ENCODE measurements around the gene ARHGAP10.

Gene ARHGAP10

GRCh38 chr4:148109216-148109615 lies 377.3 kb downstream of the ARHGAP10 start:
- no peak for DNase-seq

- no peak for DNase-seq
These were observed 378.3 kb downstream of the ARHGAP10 start for GRCh38 chr4:148110169-148110568.

GRCh38 chr4:148112231-148112982 lies 380.5 kb downstream of the ARHGAP10 start:
- no peak for DNase-seq

- DNase-seq, result no peak
These were observed 382.5 kb downstream of the ARHGAP10 start for GRCh38 chr4:148114436-148114835.

GRCh38 chr4:148116264-148116663 lies 384.4 kb downstream of the ARHGAP10 start:
- peak; percentile 81 to 96 for DNase-seq

- no peak for DNase-seq
These were observed 385.1 kb downstream of the ARHGAP10 start for GRCh38 chr4:148116969-148117368.

- DNase-seq, result no peak
These were observed 386.3 kb downstream of the ARHGAP10 start for GRCh38 chr4:148118179-148118578.

GRCh38 chr4:148118633-148119032 lies 386.7 kb downstream of the ARHGAP10 start:
- no peak for DNase-seq

GRCh38 chr4:148120216-148120615 lies 388.3 kb downstream of the ARHGAP10 start:
- no peak for DNase-seq

Measured in NCI-H446 (cell line).